ENCODE data around the gene ABHD4. TPM values are rescaled to one million over a fixed set of nuclear protein-coding genes. Genes with fewer than 3 reads are reported as not detected.

ABHD4 gene
- total RNA-seq, 2 experiments from 2014 or later = 5.6 to 15.6 TPM

- H3K36me3 ChIP-seq (ENCODE audit: insufficient read depth, low read length) = peaks cover 15% of the 10 kb centered on the region; the same call in 1 of the 2 replicates
- no peak overlapping the region for H3K4me2 ChIP-seq (ENCODE audit: low read length)
- H3K9me2 ChIP-seq (ENCODE audit: insufficient read depth, low read length) = no peaks in the 10 kb centered on the region
- H3K9me3 ChIP-seq (ENCODE audit: low read length) = no peaks in the 10 kb centered on the region
- H4K20me1 ChIP-seq (ENCODE audit: insufficient read depth, low read length) = no peaks in the 10 kb centered on the region
- intact Hi-C loops (cut with micrococcal nuclease; ENCODE audit: unreplicated experiment) = no loop called here
- ChIA-PET POLR2A (interaction anchor here (6.4 kb wide), 1 partner anchor 13 kb away, joined by 47 read pairs; the partner anchor contains the start of gene DAD1), CTCF (ENCODE audit: unreplicated experiment) (no interaction called here)
- H3K4me3 ChIP-seq (ENCODE audit: low read depth, low read length, poor library complexity, severe bottlenecking) = no peak overlapping the region
- H2AFZ ChIP-seq (ENCODE audit: low read length) = no peak overlapping the region
- peaks cover 39% of the 10 kb centered on the region for H3K4me1 ChIP-seq (ENCODE audit: insufficient read depth, low read length, poor library complexity, severe bottlenecking)
- TF ChIP-seq EZH2phosphoT487 (IDR thresholded peaks at IDR 0.05; ENCODE audit: borderline replicate concordance, low read depth, low read length) (no peak), CTCF (conservative IDR thresholded peaks at IDR 0.05; ENCODE audit: low read length) (no peak)
- DNase-seq (ENCODE audit: low spot score) = no peak
- BruUV-seq (replicated peaks) = no TSS peak
- no peaks in the 10 kb centered on the region for H3K79me2 ChIP-seq (ENCODE audit: insufficient read depth, low read depth, low read length)
- no peak overlapping the region for H3K27ac ChIP-seq (ENCODE audit: low read depth, low read length, poor library complexity, severe bottlenecking)
Observed at GRCh38 chr14:22602862-22603261, 4.8 kb downstream of the ABHD4 start.

DNA sequence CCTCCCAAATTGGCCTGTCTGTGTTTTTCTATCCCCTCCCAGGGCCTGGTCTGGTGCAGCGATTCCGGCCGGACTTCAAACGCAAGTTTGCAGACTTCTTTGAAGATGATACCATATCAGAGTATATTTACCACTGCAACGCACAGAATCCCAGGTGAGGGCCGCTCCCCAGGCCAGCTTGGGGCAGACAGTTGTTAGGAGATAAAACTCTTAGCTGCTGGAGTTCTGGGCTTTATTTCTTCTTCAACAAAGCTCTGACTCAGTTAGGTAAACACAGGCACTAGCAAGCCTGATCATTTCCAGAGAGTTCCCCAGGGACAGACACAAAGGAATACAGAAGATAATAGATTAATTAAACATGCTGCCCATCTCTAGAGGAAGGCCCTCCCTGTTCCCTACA, 8.3 kb downstream of the ABHD4 start:
- H3K4me1 ChIP-seq (ENCODE audit: insufficient read depth, low read length, poor library complexity, severe bottlenecking) = peaks cover 12% of the 10 kb centered on the region
- no peaks in the 10 kb centered on the region for H3K9me3 ChIP-seq (ENCODE audit: low read length)
- peaks cover 24% of the 10 kb centered on the region for H3K36me3 ChIP-seq (ENCODE audit: insufficient read depth, low read length)
- CTCF ChIA-PET (ENCODE audit: unreplicated experiment) = no interaction called here
- DNase-seq (ENCODE audit: low spot score) = no peak
- no peaks in the 10 kb centered on the region for H4K20me1 ChIP-seq (ENCODE audit: insufficient read depth, low read length)
- H3K27ac ChIP-seq (ENCODE audit: low read depth, low read length, poor library complexity, severe bottlenecking) = no peak overlapping the region
- intact Hi-C loops (cut with micrococcal nuclease; ENCODE audit: unreplicated experiment) = no loop called here
- H3K79me2 ChIP-seq (ENCODE audit: insufficient read depth, low read depth, low read length) = no peaks in the 10 kb centered on the region
- TF ChIP-seq EZH2phosphoT487 (IDR thresholded peaks at IDR 0.05; ENCODE audit: borderline replicate concordance, low read depth, low read length) (no peak), CTCF (conservative IDR thresholded peaks at IDR 0.05; ENCODE audit: low read length) (no peak)
- POLR2A ChIA-PET = interaction anchor here (0.6 to 1.6 kb wide), 4 partner anchors 16 to 1539 kb away, joined by 4 to 7 read pairs (median 4); partner anchors contain the start of gene DAD1
- H3K4me2 ChIP-seq (ENCODE audit: low read length) = no peak overlapping the region
- H3K9me2 ChIP-seq (ENCODE audit: insufficient read depth, low read length) = no peaks in the 10 kb centered on the region
- H3K4me3 ChIP-seq (ENCODE audit: low read depth, low read length, poor library complexity, severe bottlenecking) = no peak overlapping the region
- H2AFZ ChIP-seq (ENCODE audit: low read length) = no peak overlapping the region
- no TSS peak for BruUV-seq (replicated peaks)

- no peaks in the 10 kb centered on the region for H4K20me1 ChIP-seq (ENCODE audit: insufficient read depth, low read length)
- DNase-seq (ENCODE audit: low spot score) = no peak
- no peak overlapping the region for H2AFZ ChIP-seq (ENCODE audit: low read length)
- H3K4me1 ChIP-seq (ENCODE audit: insufficient read depth, low read length, poor library complexity, severe bottlenecking) = peaks cover 3% of the 10 kb centered on the region
- no TSS peak for BruUV-seq (replicated peaks)
- ChIA-PET CTCF (ENCODE audit: unreplicated experiment) (no interaction called here), POLR2A (interaction anchor here (0.6 to 0.9 kb wide), 2 partner anchors 9 to 188 kb away, joined by 4 to 7 read pairs; no protein-coding TSS in a partner anchor)
- H3K36me3 ChIP-seq (ENCODE audit: insufficient read depth, low read length) = peaks cover 24% of the 10 kb centered on the region
- TF ChIP-seq EZH2phosphoT487 (IDR thresholded peaks at IDR 0.05; ENCODE audit: borderline replicate concordance, low read depth, low read length) = no peak
- no peak for TF ChIP-seq CTCF (conservative IDR thresholded peaks at IDR 0.05; ENCODE audit: low read length)
- H3K4me3 ChIP-seq (ENCODE audit: low read depth, low read length, poor library complexity, severe bottlenecking) = no peak overlapping the region
- no peaks in the 10 kb centered on the region for H3K79me2 ChIP-seq (ENCODE audit: insufficient read depth, low read depth, low read length)
- H3K27ac ChIP-seq (ENCODE audit: low read depth, low read length, poor library complexity, severe bottlenecking) = no peak overlapping the region
- no peaks in the 10 kb centered on the region for H3K9me3 ChIP-seq (ENCODE audit: low read length)
- no peak overlapping the region for H3K4me2 ChIP-seq (ENCODE audit: low read length)
- intact Hi-C loops (cut with micrococcal nuclease; ENCODE audit: unreplicated experiment) = no loop called here
- no peaks in the 10 kb centered on the region for H3K9me2 ChIP-seq (ENCODE audit: insufficient read depth, low read length)
Observed at GRCh38 chr14:22607291-22607690, 9.2 kb downstream of the ABHD4 start.
